Upper lobe of left lung (tissue), 6 donors: Measurements from ENCODE around the gene HSP90AB1. TPM values are rescaled to one million over a fixed set of nuclear protein-coding genes. Genes with fewer than 3 reads are reported as not detected.

Experiments
- ATAC-seq, 2 donors: fragments of 200-7000 bp; cut with Tn5 transposase; one replicate each; pipeline ENCODE4 v1.9.1; 2022; ENCODE audit warnings: mild to moderate bottlenecking in 2 of 2, moderate library complexity in 2 of 2; ENCODE audit not compliant: low FRiP score in 2 of 2
- DNase-seq, 2 donors: peaks; one replicate each; pipeline ENCODE4 v3.0.0-alpha.2; 2019 to 2020
- H3K27ac ChIP-seq, 4 donors: fragments of 200-600 bp; sonication (generic); one replicate each; pipeline ENCODE4 v1.5.1; 2016 to 2019
- H3K27me3 ChIP-seq, 4 donors: fragments of 200-600 bp; sonication (generic); one replicate each; pipeline ENCODE4 v1.5.1; 2017 to 2019
- H3K36me3 ChIP-seq, 4 donors: fragments of 200-600 bp; sonication (generic); one replicate each; pipeline ENCODE4 v1.5.1; 2016 to 2019
- H3K4me1 ChIP-seq, 4 donors: fragments of 200-600 bp; sonication (generic); one replicate each; pipeline ENCODE4 v1.5.1; 2018 to 2019
- H3K4me3 ChIP-seq, 4 donors: fragments of 200-600 bp; sonication (generic); one replicate each; pipeline ENCODE4 v1.5.1; 2017 to 2019; ENCODE audit warnings: mild to moderate bottlenecking in 2 of 4, moderate library complexity in 1 of 4
- H3K9me3 ChIP-seq, 4 donors: fragments of 200-600 bp; sonication (generic); one replicate each; pipeline ENCODE4 v1.5.1; 2018 to 2019
- EP300 ChIP-seq, 4 donors: sonication (generic); formaldehyde crosslinking; IDR thresholded peaks; one replicate each; pipeline ENCODE4 v1.5.1; 2017; ENCODE audit warnings: antibody characterized with exemption in 4 of 4, control low read depth in 2 of 4
- POLR2A ChIP-seq, 4 donors: fragments of 450-650 bp; IDR thresholded peaks; one replicate each; pipeline ENCODE4 v1.5.1; 2016 to 2017; ENCODE audit warnings: antibody characterized with exemption in 4 of 4, mild to moderate bottlenecking in 2 of 4
- POLR2AphosphoS5 ChIP-seq, 2 donors: sonication (generic); formaldehyde crosslinking; IDR thresholded peaks; one replicate each; pipeline ENCODE4 v1.5.1; 2017; ENCODE audit warnings: antibody characterized with exemption in 2 of 2
- WGBS, 2 donors: methylation state at CpG; one replicate each; pipeline ENCODE4 v1.1.5; 2017 to 2018; 5-methylcytosine and 5-hydroxymethylcytosine counted together
- total RNA-seq, 6 donors: library from RNA; depleted of rRNA in 4 of 6; stranded (reverse); fragments of >200 nt in 4 of 6; gene quantifications; one replicate each; pipeline versions ENCODE4 v1.1.0 to v1.2.1, GENCODE V29; 2016 to 2021
- TF ChIP-seq, protein P1 (sequence below), 6 experiments: fragments of 450-650 bp in 4 of 6; fragments of 200-600 bp in 2 of 6; sonication (generic) in 2 of 6; IDR thresholded peaks; one replicate each; pipeline ENCODE4 v1.5.1; 2016 to 2019; ENCODE audit warnings: antibody characterized with exemption in 6 of 6
- donor health status: DM: no; HTN: no; CAD: no; lungs with moderate emphysema.
- donor health status: DM: no; HTN: yes; CAD: no; lungs with severe emphysema.

The HSP90AB1 gene
- total RNA-seq, 6 donors from 2014 or later: 175 to 656 (median 471) TPM

DNA sequence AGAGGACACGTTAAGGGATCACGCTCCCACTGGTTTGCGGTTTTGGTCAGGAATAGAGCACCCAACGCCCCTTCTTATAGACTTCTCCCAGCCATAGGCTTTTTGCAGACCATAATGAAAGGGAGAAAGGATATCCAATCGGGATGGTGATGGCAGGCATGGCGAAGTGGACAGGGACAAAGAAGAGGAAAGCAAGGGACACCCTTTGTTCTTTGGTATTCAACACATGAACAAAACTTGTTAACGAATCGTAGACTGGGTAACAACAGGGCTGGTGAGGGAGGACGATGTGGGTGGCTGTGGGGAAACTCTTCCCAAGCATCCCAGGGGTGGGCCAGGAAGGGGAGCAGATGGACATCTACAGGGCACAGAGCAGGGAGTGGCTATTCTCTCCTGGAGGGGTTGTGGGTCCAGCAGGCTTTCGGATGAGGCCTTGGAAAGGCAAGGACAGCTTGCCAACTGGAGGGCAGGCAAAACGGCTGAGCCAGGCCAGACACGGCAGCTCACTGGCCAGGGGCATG is 1.4 kb upstream of the HSP90AB1 start:
- H3K9me3 ChIP-seq: no peaks in the 10 kb centered on the region
- peak overlapping the region; percentile 88 to 99 (median 94) for H3K27ac ChIP-seq
- ATAC-seq: no peak
- peak overlapping the region in 3 of 4 donors; percentile 79 to 98 (median 88) for H3K4me3 ChIP-seq
- 76 to 79% methylated on average over 10 to 12 of the region's 12 CpGs for WGBS, 2 donors
- TF ChIP-seq POLR2A (IDR thresholded peaks at IDR 0.05): no peak
- peaks cover 13 to 19% (median 17%) of the 10 kb centered on the region in 4 donors for H3K36me3 ChIP-seq
- no peaks in the 10 kb centered on the region for H3K27me3 ChIP-seq
- no peak for DNase-seq
- H3K4me1 ChIP-seq: peaks cover 12 to 28% (median 23%) of the 10 kb centered on the region in 4 donors

DNA sequence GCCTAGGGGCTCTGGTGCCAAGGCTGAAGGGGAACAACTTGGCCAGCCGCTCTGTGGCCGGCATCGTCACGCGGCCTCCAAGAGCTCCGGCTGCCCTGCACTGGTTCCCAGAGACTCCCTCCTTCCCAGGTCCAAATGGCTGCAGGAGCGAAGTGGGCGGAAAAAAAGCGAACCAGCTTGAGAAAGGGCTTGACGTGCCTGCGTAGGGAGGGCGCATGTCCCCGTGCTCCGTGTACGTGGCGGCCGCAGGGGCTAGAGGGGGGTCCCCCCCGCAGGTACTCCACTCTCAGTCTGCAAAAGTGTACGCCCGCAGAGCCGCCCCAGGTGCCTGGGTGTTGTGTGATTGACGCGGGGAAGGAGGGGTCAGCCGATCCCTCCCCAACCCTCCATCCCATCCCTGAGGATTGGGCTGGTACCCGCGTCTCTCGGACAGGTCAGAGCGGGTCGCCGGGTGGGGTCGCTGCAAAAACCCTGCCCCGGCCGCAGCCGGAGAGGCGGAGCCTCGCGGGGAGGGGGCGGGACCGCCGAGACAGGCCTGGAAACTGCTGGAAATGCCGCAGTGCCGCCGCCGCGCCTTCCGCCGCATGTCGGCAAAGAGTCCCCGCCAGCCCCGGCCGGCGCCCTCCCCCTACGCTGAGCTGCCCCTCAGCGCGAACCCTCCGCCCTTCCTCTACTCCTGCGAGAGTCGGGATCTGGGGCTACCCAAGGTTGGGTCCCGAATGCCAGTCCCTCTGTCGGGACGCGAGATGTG is 814 bp upstream of the HSP90AB1 start:
- 0 to 2% methylated on average over 9 to 57 of the region's 62 CpGs for WGBS, 2 donors
- DNase-seq (peak; percentile 94 to 99), ATAC-seq (peak; percentile 90 to 92)
- Histone ChIP-seq H3K4me1 (peaks cover 15 to 28% (median 23%) of the 10 kb centered on the region in 4 donors), H3K36me3 (peaks cover 19 to 26% (median 23%) of the 10 kb centered on the region in 4 donors), H3K4me3 (peak overlapping the region; percentile 79 to 98 (median 87)), H3K9me3 (no peaks in the 10 kb centered on the region), H3K27me3 (no peaks in the 10 kb centered on the region), H3K27ac (peak overlapping the region; percentile 88 to 99 (median 94))
- peak in 3 of 4 donors; percentile 19 to 50 (median 47) for TF ChIP-seq POLR2A (IDR thresholded peaks at IDR 0.05)
- TF ChIP-seq, protein P1, sequence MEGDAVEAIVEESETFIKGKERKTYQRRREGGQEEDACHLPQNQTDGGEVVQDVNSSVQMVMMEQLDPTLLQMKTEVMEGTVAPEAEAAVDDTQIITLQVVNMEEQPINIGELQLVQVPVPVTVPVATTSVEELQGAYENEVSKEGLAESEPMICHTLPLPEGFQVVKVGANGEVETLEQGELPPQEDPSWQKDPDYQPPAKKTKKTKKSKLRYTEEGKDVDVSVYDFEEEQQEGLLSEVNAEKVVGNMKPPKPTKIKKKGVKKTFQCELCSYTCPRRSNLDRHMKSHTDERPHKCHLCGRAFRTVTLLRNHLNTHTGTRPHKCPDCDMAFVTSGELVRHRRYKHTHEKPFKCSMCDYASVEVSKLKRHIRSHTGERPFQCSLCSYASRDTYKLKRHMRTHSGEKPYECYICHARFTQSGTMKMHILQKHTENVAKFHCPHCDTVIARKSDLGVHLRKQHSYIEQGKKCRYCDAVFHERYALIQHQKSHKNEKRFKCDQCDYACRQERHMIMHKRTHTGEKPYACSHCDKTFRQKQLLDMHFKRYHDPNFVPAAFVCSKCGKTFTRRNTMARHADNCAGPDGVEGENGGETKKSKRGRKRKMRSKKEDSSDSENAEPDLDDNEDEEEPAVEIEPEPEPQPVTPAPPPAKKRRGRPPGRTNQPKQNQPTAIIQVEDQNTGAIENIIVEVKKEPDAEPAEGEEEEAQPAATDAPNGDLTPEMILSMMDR (IDR thresholded peaks at IDR 0.05): peak in 2 of 6 experiments; percentile 27 to 49
- TF ChIP-seq POLR2AphosphoS5 (IDR thresholded peaks at IDR 0.05): peak; percentile 6 to 71
- TF ChIP-seq EP300 (IDR thresholded peaks at IDR 0.05): peak in 1 of 4 donors; percentile 89

DNA sequence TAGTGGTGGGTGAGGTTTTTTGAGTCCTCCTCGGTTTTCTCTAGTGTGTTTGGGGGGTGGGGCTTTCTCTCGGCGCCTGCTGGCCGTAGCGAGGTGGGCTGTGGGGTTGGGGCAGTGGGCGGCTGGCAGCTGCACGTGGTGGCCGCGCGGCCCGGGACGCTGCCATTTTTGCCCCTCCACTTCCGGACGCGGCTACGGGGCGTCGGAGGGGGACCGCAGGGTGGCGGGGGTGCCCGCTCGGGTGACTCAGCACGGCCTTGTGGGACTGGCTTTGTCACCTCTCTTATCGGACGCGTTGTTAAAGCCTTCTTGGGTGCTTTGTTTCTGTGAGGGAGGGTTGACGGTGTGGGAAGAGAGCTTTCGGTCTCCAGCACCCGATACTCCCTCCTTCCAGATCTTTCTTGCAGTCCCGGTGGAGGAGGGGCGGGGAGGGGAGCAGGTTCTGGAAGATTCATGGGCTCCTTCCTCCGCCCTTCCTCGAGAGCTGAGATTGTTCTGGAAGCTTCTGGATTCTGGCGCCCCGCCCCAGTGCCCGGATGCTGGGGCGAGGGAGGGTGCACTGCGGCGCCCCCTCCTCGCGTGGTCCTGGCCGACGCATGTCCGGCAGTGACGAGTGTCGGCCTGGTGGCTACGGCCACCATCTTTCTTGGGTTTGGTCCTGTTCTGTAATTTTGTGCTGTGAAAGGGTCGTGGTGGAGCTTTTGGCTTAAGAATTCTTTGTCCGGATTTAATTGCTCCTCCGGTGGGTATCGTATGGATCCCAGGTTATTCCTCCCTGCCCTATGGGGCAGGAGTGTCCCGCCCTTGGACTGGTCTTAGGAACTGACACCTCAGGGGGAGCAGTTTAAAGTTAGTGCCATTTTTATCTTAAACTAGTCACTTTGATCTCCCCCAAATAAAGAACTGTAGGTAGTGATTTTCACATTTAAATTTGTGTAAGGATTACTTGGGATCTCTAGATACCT is 719 bp downstream of the HSP90AB1 start:
- DNase-seq: peak; percentile 77 to 94
- H3K27ac ChIP-seq: peak overlapping the region; percentile 88 to 99 (median 94)
- WGBS, 2 donors: 1% methylated on average over 16 to 32 of the region's 52 CpGs
- H3K36me3 ChIP-seq: peaks cover 33 to 41% (median 38%) of the 10 kb centered on the region in 4 donors
- peak overlapping the region; percentile 79 to 98 (median 87) for H3K4me3 ChIP-seq
- H3K27me3 ChIP-seq: no peaks in the 10 kb centered on the region
- ATAC-seq: peak; percentile 70 to 84
- TF ChIP-seq, protein P1 (IDR thresholded peaks at IDR 0.05): no peak
- TF ChIP-seq POLR2A (IDR thresholded peaks at IDR 0.05) (no peak), EP300 (IDR thresholded peaks at IDR 0.05) (no peak), POLR2AphosphoS5 (IDR thresholded peaks at IDR 0.05) (peak; percentile 65 to 82)
- H3K9me3 ChIP-seq: no peaks in the 10 kb centered on the region
- H3K4me1 ChIP-seq: peaks cover 15 to 28% (median 23%) of the 10 kb centered on the region in 4 donors

DNA sequence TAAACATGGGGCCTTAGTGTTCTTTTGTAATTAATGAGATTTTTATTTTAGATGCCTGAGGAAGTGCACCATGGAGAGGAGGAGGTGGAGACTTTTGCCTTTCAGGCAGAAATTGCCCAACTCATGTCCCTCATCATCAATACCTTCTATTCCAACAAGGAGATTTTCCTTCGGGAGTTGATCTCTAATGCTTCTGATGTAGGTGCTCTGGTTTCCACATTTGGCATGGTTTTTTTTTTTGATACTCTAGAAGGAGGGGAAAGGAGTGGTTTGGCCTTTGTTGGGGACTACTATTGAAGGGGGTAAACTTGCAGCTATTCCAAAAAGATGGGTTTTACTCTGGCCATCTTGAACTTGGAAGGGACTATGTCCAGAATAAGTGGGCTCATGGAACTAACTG is 1.7 kb downstream of the HSP90AB1 start:
- peak overlapping the region in 3 of 4 donors; percentile 79 to 98 (median 88) for H3K4me3 ChIP-seq
- peaks cover 15 to 28% (median 23%) of the 10 kb centered on the region in 4 donors for H3K4me1 ChIP-seq
- no peaks in the 10 kb centered on the region for H3K9me3 ChIP-seq
- no peaks in the 10 kb centered on the region for H3K27me3 ChIP-seq
- H3K36me3 ChIP-seq: peaks cover 41 to 51% (median 48%) of the 10 kb centered on the region in 4 donors
- no peak for TF ChIP-seq EP300 (IDR thresholded peaks at IDR 0.05)
- no peak for TF ChIP-seq POLR2AphosphoS5 (IDR thresholded peaks at IDR 0.05)
- TF ChIP-seq, protein P1 (IDR thresholded peaks at IDR 0.05): no peak
- no peak for TF ChIP-seq POLR2A (IDR thresholded peaks at IDR 0.05)
- H3K27ac ChIP-seq: peak overlapping the region; percentile 88 to 99 (median 94)
- WGBS, 2 donors: 17 to 35% methylated on average over 1 of the region's 1 CpG
- DNase-seq (no peak), ATAC-seq (no peak)
